Endothelial cell of umbilical vein (primary cell): ENCODE data around the gene WNT9B.

Experiments used
- CTCF ChIP-seq, 2 donors: IDR thresholded peaks; 1 replicate in 1 of 2; 2 replicates in 1 of 2; pipeline ENCODE4 v1.5.1; 2011; ENCODE audit warnings: low read length in 2 of 2, mild to moderate bottlenecking in 2 of 2, moderate library complexity in 2 of 2, control low read depth in 1 of 2, inconsistent platforms in 1 of 2, low read depth in 1 of 2; ENCODE audit not compliant: insufficient read depth in 1 of 2; ENCODE audit errors: extremely low read depth in 1 of 2
- EZH2 ChIP-seq: IDR thresholded peaks from 2 replicates; pipeline ENCODE4 v1.6.1; 2012; ENCODE audit warnings: borderline replicate concordance, low read depth, mild to moderate bottlenecking, moderate library complexity, low read length, inconsistent platforms; ENCODE audit not compliant: severe bottlenecking
- POLR2A ChIP-seq: IDR thresholded peaks from 2 replicates; pipeline ENCODE4 v1.6.1; 2012; ENCODE audit warnings: low read depth, mild to moderate bottlenecking, control low read depth, low read length
- POLR2AphosphoS5 ChIP-seq: IDR thresholded peaks from 2 replicates; pipeline ENCODE4 v1.6.1; 2012; ENCODE audit warnings: low read depth, mild to moderate bottlenecking, control low read depth, low read length, moderate library complexity; ENCODE audit not compliant: insufficient read depth
- TF ChIP-seq, protein P1 (sequence below): IDR thresholded peaks from 2 replicates; pipeline ENCODE4 v1.6.1; 2011; ENCODE audit not compliant: insufficient read depth, insufficient read length

GRCh38 chr17:46917041-46917440, 65.7 kb downstream of the WNT9B start:
- TF ChIP-seq POLR2A (no peak), CTCF (IDR thresholded peaks at IDR 0.05; ENCODE audit: extremely low read depth in 1 of 2, insufficient read depth in 1 of 2, low read depth in 1 of 2, low read length in 2 of 2) (no peak), POLR2AphosphoS5 (no peak), EZH2 (no peak)
- TF ChIP-seq, protein P1, sequence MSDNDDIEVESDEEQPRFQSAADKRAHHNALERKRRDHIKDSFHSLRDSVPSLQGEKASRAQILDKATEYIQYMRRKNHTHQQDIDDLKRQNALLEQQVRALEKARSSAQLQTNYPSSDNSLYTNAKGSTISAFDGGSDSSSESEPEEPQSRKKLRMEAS: no peak
